GM12891 (cell line): Measurements from ENCODE around the gene ASCL2.

Source experiments
- POLR2A ChIP-seq: IDR thresholded peaks from 2 replicates; pipeline ENCODE4 v1.6.1; 2011; ENCODE audit warnings: low read depth, low read length, control low read depth
- POLR2AphosphoS5 ChIP-seq: IDR thresholded peaks from 2 replicates; pipeline ENCODE4 v1.6.1; 2011; ENCODE audit warnings: low read depth, low read length, control low read depth

- TF ChIP-seq POLR2A (no peak), POLR2AphosphoS5 (no peak)
These were observed 32.0 kb upstream of the ASCL2 start for GRCh38 chr11:2302306-2302895.
